HCT116 (cell line): ENCODE measurements around the gene RPS6KA2. TPM values are rescaled to one million over a fixed set of nuclear protein-coding genes. Genes with fewer than 3 reads are reported as not detected.

Experiments used
- ATAC-seq: fragments of 200-7000 bp; cut with Tn5 transposase; 2 replicates; pipeline ENCODE4 v1.9.1; 2020; ENCODE audit warnings: mild to moderate bottlenecking, moderate library complexity
- BruUV-seq: library from RNA; stranded (reverse); fragments of 400-500 nt; replicated peaks from 2 replicates; lab custom pipeline; 2021; lab: Mats Ljungman, UMichigan
- CTCF ChIA-PET: fragments of 300-600 bp; sonication (Branson Sonifier 250); formaldehyde crosslinking; loops from one replicate; lab custom pipeline; 2021; ENCODE audit warnings: antibody characterized with exemption; lab: Charles Lee
- POLR2A ChIA-PET: fragments of 300-600, 350-600 bp; sonication (Branson Sonifier 250); formaldehyde crosslinking; loops from one replicate; lab custom pipeline; 2021; ENCODE audit warnings: antibody characterized with exemption; lab: Charles Lee
- RAD21 ChIA-PET, 2 experiments: fragments of 300-600 bp; sonication (Branson Sonifier 250); formaldehyde crosslinking; loops; one replicate each; lab custom pipeline; 2023; ENCODE audit warnings: low total read pairs in 2 of 2; ENCODE audit not compliant: uncharacterized antibody in 2 of 2, unreplicated experiment in 2 of 2, low non-redundant PET in 1 of 2; lab: Charles Lee
- DNase-seq: peaks from one replicate; pipeline ENCODE4 v3.0.0-alpha.2; 2010; ENCODE audit warnings: low read depth, low spot score
- H2AFZ ChIP-seq: fragments of 200-600 bp; shearing (Covaris generic), sonication (generic); 2 replicates; pipeline ENCODE4 v1.6.1; 2017; ENCODE audit warnings: low read depth, mixed run types, mixed read lengths, antibody characterized with exemption, low read length; ENCODE audit not compliant: poor library complexity, severe bottlenecking
- H3K27ac ChIP-seq: 2 replicates; pipeline ENCODE4 v1.5.1; 2012; ENCODE audit warnings: low read depth, low read length
- H3K27me3 ChIP-seq: fragments of 200-600 bp; sonication (generic); 2 replicates; pipeline ENCODE4 v1.6.1; 2016; ENCODE audit warnings: mixed run types, low read length, mixed read lengths; ENCODE audit not compliant: insufficient read depth
- H3K36me3 ChIP-seq, 2 experiments: fragments of 200-500 bp in 1 of 2; fragments of 200-600 bp in 1 of 2; sonication (Bioruptor generic) in 1 of 2; sonication (generic) in 1 of 2; 2 replicates each; pipeline versions ENCODE4 v1.5.1 to v1.6.1; 2014 to 2016; ENCODE audit warnings: low read length in 2 of 2, inconsistent platforms in 1 of 2, mixed read lengths in 1 of 2, mixed run types in 1 of 2; ENCODE audit not compliant: insufficient read depth in 2 of 2, control insufficient read depth in 1 of 2
- H3K4me1 ChIP-seq, 2 experiments: fragments of 200-600 bp in 1 of 2; sonication (generic) in 1 of 2; 2 replicates each; pipeline versions ENCODE4 v1.5.1 to v1.6.1; 2012 to 2017; ENCODE audit warnings: low read length in 2 of 2, inconsistent platforms in 1 of 2, mild to moderate bottlenecking in 1 of 2, mixed read lengths in 1 of 2, mixed run types in 1 of 2, moderate library complexity in 1 of 2; ENCODE audit not compliant: insufficient read depth in 2 of 2, control insufficient read depth in 1 of 2
- H3K4me2 ChIP-seq: fragments of 200-600 bp; sonication (generic); 2 replicates; pipeline ENCODE4 v1.6.1; 2017; ENCODE audit warnings: mixed run types, low read length, mixed read lengths
- H3K4me3 ChIP-seq, 2 experiments: fragments of 200-600 bp in 1 of 2; sonication (generic) in 1 of 2; replicated peaks in 1 of 2; 2 replicates each; pipeline ENCODE4 v1.5.1; 2011 to 2016; ENCODE audit warnings: low read length in 2 of 2, control low read depth in 1 of 2, low read depth in 1 of 2, mild to moderate bottlenecking in 1 of 2, mixed read lengths in 1 of 2, mixed run types in 1 of 2
- H3K79me2 ChIP-seq: fragments of 200-600 bp; sonication (generic); 2 replicates; pipeline ENCODE4 v1.6.1; 2017; ENCODE audit warnings: mild to moderate bottlenecking, mixed run types, low read length, moderate library complexity, mixed read lengths; ENCODE audit not compliant: insufficient read depth
- H3K9ac ChIP-seq: fragments of 200-600 bp; sonication (generic); 2 replicates; pipeline ENCODE4 v1.6.1; 2016; ENCODE audit warnings: low read length, mixed read lengths
- H3K9me2 ChIP-seq: fragments of 200-600 bp; sonication (generic), shearing (Covaris generic); 2 replicates; pipeline ENCODE4 v1.6.1; 2017; ENCODE audit warnings: mixed run types, mild to moderate bottlenecking, moderate library complexity; ENCODE audit not compliant: insufficient read depth
- H3K9me3 ChIP-seq, 2 experiments: fragments of 200-500 bp in 1 of 2; fragments of 200-600 bp in 1 of 2; sonication (Bioruptor generic) in 1 of 2; sonication (generic) in 1 of 2; 2 replicates each; pipeline ENCODE4 v1.6.1; 2014 to 2017; ENCODE audit warnings: low read length in 2 of 2, mixed read lengths in 2 of 2, inconsistent platforms in 1 of 2, low read depth in 1 of 2, mild to moderate bottlenecking in 1 of 2, mixed run types in 1 of 2, moderate library complexity in 1 of 2; ENCODE audit not compliant: control insufficient read depth in 1 of 2, insufficient read depth in 1 of 2
- H4K20me1 ChIP-seq: fragments of 200-600 bp; sonication (generic), shearing (Covaris generic); 2 replicates; pipeline ENCODE4 v1.6.1; 2017; ENCODE audit warnings: mixed run types, mild to moderate bottlenecking, moderate library complexity; ENCODE audit not compliant: insufficient read depth
- MAX ChIP-seq: IDR thresholded peaks from 2 replicates; pipeline ENCODE4 v1.6.1; 2012
- POLR2A ChIP-seq: IDR thresholded peaks from 2 replicates; pipeline ENCODE4 v1.7.0; 2011; ENCODE audit warnings: borderline replicate concordance; ENCODE audit not compliant: insufficient read depth, insufficient read length; ENCODE audit errors: extremely low read depth
- POLR2AphosphoS5 ChIP-seq: IDR thresholded peaks from 2 replicates; pipeline ENCODE4 v1.6.1; 2011; ENCODE audit warnings: mild to moderate bottlenecking, low read depth, low read length, moderate library complexity
- RAD21 ChIP-seq: IDR thresholded peaks from 2 replicates; pipeline ENCODE4 v1.6.1; 2012; ENCODE audit warnings: low read depth, mild to moderate bottlenecking
- YY1 ChIP-seq: IDR thresholded peaks from 2 replicates; pipeline ENCODE4 v1.6.1; 2011; ENCODE audit warnings: low read length, low read depth, moderate library complexity, mild to moderate bottlenecking; ENCODE audit not compliant: insufficient replicate concordance; ENCODE audit errors: extremely low read depth
- ZBTB33 ChIP-seq: IDR thresholded peaks from 2 replicates; pipeline ENCODE4 v1.6.1; 2011; ENCODE audit warnings: mild to moderate bottlenecking, low read length, moderate library complexity; ENCODE audit not compliant: insufficient replicate concordance; ENCODE audit errors: extremely low read depth
- intact Hi-C: fragments of 100-400 bp; cut with micrococcal nuclease; formaldehyde crosslinking; loops from 2 replicates; pipeline ENCODE4 v1.10.0; 2022
- total RNA-seq: library from RNA; stranded (reverse); gene quantifications from one replicate; pipeline ENCODE4 v1.2.1, GENCODE V29; 2021; ENCODE audit not compliant: unreplicated experiment

Gene RPS6KA2
- total RNA-seq, 1 experiment from 2014 or later: 8.5 TPM

- H3K27ac ChIP-seq: no peak overlapping the region
- no peak overlapping the region for H2AFZ ChIP-seq
- POLR2A ChIA-PET: no interaction called here
- BruUV-seq: no TSS peak
- intact Hi-C loops: no loop called here
- H3K36me3 ChIP-seq: no peaks in the 10 kb centered on the region
- no peak overlapping the region for H3K4me2 ChIP-seq
- no peaks in the 10 kb centered on the region for H3K79me2 ChIP-seq
- DNase-seq (no peak), ATAC-seq (no peak)
- no peaks in the 10 kb centered on the region for H4K20me1 ChIP-seq
- CTCF ChIA-PET: interaction anchor here (0.8 kb wide), 1 partner anchor 338 kb away, joined by 3 read pairs; no protein-coding TSS in a partner anchor
- RAD21 ChIA-PET: no interaction called here
- H3K9ac ChIP-seq: no peak overlapping the region
- H3K27me3 ChIP-seq: no peaks in the 10 kb centered on the region
- TF ChIP-seq ZBTB33 (no peak), RAD21 (peak; percentile 9; the same call in 1 of the 2 replicates)
- H3K4me3 ChIP-seq: no peak overlapping the region
- H3K9me2 ChIP-seq: no peaks in the 10 kb centered on the region
- no peaks in the 10 kb centered on the region for H3K9me3 ChIP-seq
- no peaks in the 10 kb centered on the region for H3K4me1 ChIP-seq
These were observed 191.5 kb downstream of the RPS6KA2 start for GRCh38 chr6:166435574-166435973.

- intact Hi-C loops: no loop called here
- no peaks in the 10 kb centered on the region for H3K27me3 ChIP-seq
- H3K9me3 ChIP-seq: no peaks in the 10 kb centered on the region
- no peak overlapping the region for H3K4me2 ChIP-seq
- no peaks in the 10 kb centered on the region for H3K79me2 ChIP-seq
- H4K20me1 ChIP-seq: no peaks in the 10 kb centered on the region
- CTCF ChIA-PET: no interaction called here
- DNase-seq (no peak), ATAC-seq (no peak)
- RAD21 ChIA-PET: no interaction called here
- H3K27ac ChIP-seq: no peak overlapping the region
- no peaks in the 10 kb centered on the region for H3K4me1 ChIP-seq
- no peak overlapping the region for H2AFZ ChIP-seq
- no peaks in the 10 kb centered on the region for H3K36me3 ChIP-seq
- POLR2A ChIA-PET: no interaction called here
- TF ChIP-seq POLR2A: no peak
- no peak for TF ChIP-seq YY1
- no peak for TF ChIP-seq MAX
- no peak for TF ChIP-seq POLR2AphosphoS5
- H3K9ac ChIP-seq: no peak overlapping the region
- no peaks in the 10 kb centered on the region for H3K9me2 ChIP-seq
- H3K4me3 ChIP-seq: no peak overlapping the region
- no TSS peak for BruUV-seq
These were observed 192.7 kb downstream of the RPS6KA2 start for GRCh38 chr6:166434336-166434735.
